Gastrocnemius medialis (tissue), 4 donors: ENCODE data around the gene SENP1. TPM values are rescaled to one million over a fixed set of nuclear protein-coding genes. Genes with fewer than 3 reads are reported as not detected.

ENCODE experiments used
- ATAC-seq, 2 donors: fragments of 150-250 bp; one replicate each; pipeline ENCODE4 v1.9.1; 2016
- DNase-seq, 2 donors: peaks; one replicate each; pipeline ENCODE4 v3.0.0-alpha.2; 2019
- H3K27ac ChIP-seq, 4 donors: fragments of 200-600 bp; sonication (generic); 1 replicate in 1 of 4; 2 replicates in 3 of 4; pipeline ENCODE4 v1.5.1; 2016 to 2018; ENCODE audit warnings: mild to moderate bottlenecking in 2 of 4, moderate library complexity in 1 of 4
- H3K27me3 ChIP-seq, 3 donors: fragments of 200-600 bp; sonication (generic) in 2 of 3; 1 replicate in 1 of 3; 2 replicates in 2 of 3; pipeline versions ENCODE4 v1.5.1 to v1.6.0; 2016 to 2019; ENCODE audit warnings: mild to moderate bottlenecking in 1 of 3, moderate library complexity in 1 of 3
- H3K36me3 ChIP-seq, 2 donors: fragments of 200-600 bp; sonication (generic) in 1 of 2; one replicate each; pipeline ENCODE4 v1.5.1; 2017 to 2018
- H3K4me1 ChIP-seq, 2 donors: fragments of 200-600 bp; sonication (generic) in 1 of 2; one replicate each; pipeline ENCODE4 v1.5.1; 2016 to 2017; ENCODE audit warnings: mild to moderate bottlenecking in 2 of 2
- H3K4me3 ChIP-seq, 4 donors: fragments of 200-600 bp; sonication (generic) in 3 of 4; 1 replicate in 1 of 4; 2 replicates in 3 of 4; pipeline ENCODE4 v1.5.1; 2016 to 2019; ENCODE audit warnings: mild to moderate bottlenecking in 2 of 4
- H3K9me3 ChIP-seq, 3 donors: fragments of 200-600 bp; sonication (generic) in 2 of 3; 1 replicate in 1 of 3; 2 replicates in 2 of 3; pipeline ENCODE4 v1.5.1; 2016 to 2019
- CTCF ChIP-seq, 5 experiments: fragments of 450-650 bp in 3 of 5; fragments of 200-600 bp in 2 of 5; sonication (generic) in 2 of 5; IDR thresholded peaks in 4 of 5; conservative IDR thresholded peaks in 1 of 5; 1 replicate in 4 of 5; 2 replicates in 1 of 5; pipeline ENCODE4 v1.5.1; 2016 to 2019; ENCODE audit warnings: antibody characterized with exemption in 5 of 5, mild to moderate bottlenecking in 3 of 5, moderate library complexity in 3 of 5
- POLR2A ChIP-seq, 2 donors: fragments of 450-650 bp; IDR thresholded peaks; one replicate each; pipeline ENCODE4 v1.6.1; 2017; ENCODE audit warnings: antibody characterized with exemption in 2 of 2, mild to moderate bottlenecking in 2 of 2, moderate library complexity in 2 of 2
- in situ Hi-C, 4 donors: fragments of 200-750 bp; cut with MboI; loops; one replicate each; pipeline versions ENCODE4 v1.15.0 to v1.8.0; 2017; ENCODE audit warnings: low sequenced_read_pairs in 4 of 4
- intact Hi-C: fragments of 100-400 bp; cut with DNase I; formaldehyde crosslinking; loops from one replicate; pipeline ENCODE4 v1.15.1; 2023; ENCODE audit warnings: low total_unique reads
- total RNA-seq, 4 donors: library from RNA; depleted of rRNA; stranded (reverse); fragments of >200 nt; gene quantifications; one replicate each; pipeline versions ENCODE4 v1.1.0 to v1.2.3, GENCODE V29; 2016

SENP1 gene
- total RNA-seq, 4 donors from 2014 or later, result 8.7 to 19.1 (median 13.1) TPM

- H3K9me3 ChIP-seq, result no peaks in the 10 kb centered on the region
- in situ Hi-C loops (no loop called here), intact Hi-C loops (no loop called here)
- DNase-seq (no peak), ATAC-seq (no peak)
- no peak overlapping the region for H3K4me3 ChIP-seq
- no peaks in the 10 kb centered on the region for H3K27me3 ChIP-seq
- H3K36me3 ChIP-seq, result no peaks in the 10 kb centered on the region
- TF ChIP-seq CTCF (IDR thresholded peaks at IDR 0.05 in 4 of 5, conservative IDR thresholded peaks at IDR 0.05 in 1 of 5), result no peak
- TF ChIP-seq POLR2A (IDR thresholded peaks at IDR 0.05), result no peak
- H3K27ac ChIP-seq, result no peak overlapping the region
- H3K4me1 ChIP-seq, result no peaks in the 10 kb centered on the region
Measured at GRCh38 chr12:48034835-48035805, 70.8 kb downstream of the SENP1 start.

- in situ Hi-C loops (no loop called here), intact Hi-C loops (no loop called here)
- Histone ChIP-seq H3K36me3 (no peaks in the 10 kb centered on the region), H3K27ac (no peak overlapping the region), H3K9me3 (no peaks in the 10 kb centered on the region), H3K4me3 (no peak overlapping the region), H3K27me3 (no peaks in the 10 kb centered on the region), H3K4me1 (peaks cover 15% of the 10 kb centered on the region in 2 donors)
- DNase-seq, result no peak
- TF ChIP-seq POLR2A (IDR thresholded peaks at IDR 0.05) (no peak), CTCF (IDR thresholded peaks at IDR 0.05 in 4 of 5, conservative IDR thresholded peaks at IDR 0.05 in 1 of 5) (no peak)
- no peak for ATAC-seq
Measured at GRCh38 chr12:48033451-48033850, 72.4 kb downstream of the SENP1 start.

- Histone ChIP-seq H3K9me3 (no peaks in the 10 kb centered on the region), H3K27me3 (no peaks in the 10 kb centered on the region), H3K4me3 (no peak overlapping the region), H3K27ac (no peak overlapping the region), H3K36me3 (no peaks in the 10 kb centered on the region), H3K4me1 (peaks cover 16% of the 10 kb centered on the region in 2 donors)
- in situ Hi-C loops (no loop called here), intact Hi-C loops (no loop called here)
- DNase-seq (no peak), ATAC-seq (no peak)
- TF ChIP-seq POLR2A (IDR thresholded peaks at IDR 0.05) (no peak), CTCF (IDR thresholded peaks at IDR 0.05 in 4 of 5, conservative IDR thresholded peaks at IDR 0.05 in 1 of 5) (no peak)
Measured at GRCh38 chr12:48032597-48032996, 73.3 kb downstream of the SENP1 start.

GRCh38 chr12:48031135-48031960 is 74.5 kb downstream of the SENP1 start:
- no peak for TF ChIP-seq POLR2A (IDR thresholded peaks at IDR 0.05)
- TF ChIP-seq CTCF (IDR thresholded peaks at IDR 0.05 in 4 of 5, conservative IDR thresholded peaks at IDR 0.05 in 1 of 5), result no peak
- no peak overlapping the region for H3K27ac ChIP-seq
- H3K4me1 ChIP-seq, result peaks cover 16% of the 10 kb centered on the region in 2 donors
- no peaks in the 10 kb centered on the region for H3K36me3 ChIP-seq
- DNase-seq (no peak), ATAC-seq (no peak)
- no peaks in the 10 kb centered on the region for H3K9me3 ChIP-seq
- intact Hi-C loops (no loop called here), in situ Hi-C loops (no loop called here)
- no peak overlapping the region for H3K4me3 ChIP-seq
- H3K27me3 ChIP-seq, result no peaks in the 10 kb centered on the region
